H1 (cell line): ENCODE results near the gene WWP2. TPM values are rescaled to one million over a fixed set of nuclear protein-coding genes. Genes with fewer than 3 reads are reported as not detected.

ENCODE experiments used
- CTCF ChIA-PET: fragments of 300-600 bp; sonication (Branson Sonifier 250); formaldehyde crosslinking; loops from one replicate; lab custom pipeline; 2021; ENCODE audit not compliant: partially characterized antibody; lab: Charles Lee
- POLR2A ChIA-PET: fragments of 300-600 bp; sonication (Branson Sonifier 250); formaldehyde crosslinking; loops from one replicate; lab custom pipeline; 2021; ENCODE audit warnings: inconsistent platforms; ENCODE audit not compliant: partially characterized antibody; lab: Charles Lee
- DNase-seq, 2 experiments: peaks; one replicate each; pipeline versions ENCODE4 v3.0.0 to v3.0.0-alpha.2; 2010 to 2022; ENCODE audit warnings: low spot score in 2 of 2, low read depth in 1 of 2, mixed read lengths in 1 of 2
- FAIRE-seq: peaks from 2 replicates; lab custom pipeline; 2011; peaks lifted over from hg19 to GRCh38; lab: Jason Lieb, UNC
- H2AFZ ChIP-seq: 2 replicates; pipeline ENCODE4 v1.8.1; 2012; ENCODE audit warnings: low read length, inconsistent platforms
- H2AK5ac ChIP-seq: 2 replicates; pipeline ENCODE4 v1.6.1; 2013; ENCODE audit warnings: low read depth, low read length
- H2BK120ac ChIP-seq: replicated peaks from 2 replicates; pipeline ENCODE3; 2013; ENCODE audit warnings: low read depth, low read length, inconsistent platforms
- H2BK12ac ChIP-seq: 2 replicates; pipeline ENCODE4 v1.6.1; 2013; ENCODE audit warnings: low read depth, low read length
- H2BK15ac ChIP-seq: 2 replicates; pipeline ENCODE4 v1.6.1; 2013; ENCODE audit warnings: low read length
- H2BK20ac ChIP-seq: 2 replicates; pipeline ENCODE4 v1.6.1; 2013; ENCODE audit warnings: low read length
- H2BK5ac ChIP-seq: 2 replicates; pipeline ENCODE4 v1.6.1; 2013; ENCODE audit warnings: low read depth, low read length
- H3K14ac ChIP-seq: 2 replicates; pipeline ENCODE4 v1.6.1; 2013; ENCODE audit warnings: inconsistent platforms; ENCODE audit not compliant: insufficient read length
- H3K18ac ChIP-seq: 2 replicates; pipeline ENCODE4 v1.6.1; 2013; ENCODE audit warnings: low read length; ENCODE audit errors: extremely low read depth
- H3K23ac ChIP-seq: 2 replicates; pipeline ENCODE4 v1.6.1; 2013; ENCODE audit warnings: inconsistent platforms; ENCODE audit not compliant: insufficient read length
- H3K23me2 ChIP-seq: 2 replicates; pipeline ENCODE4 v1.6.1; 2013; ENCODE audit warnings: low read depth, low read length
- H3K27ac ChIP-seq: 2 replicates; pipeline ENCODE4 v1.6.1; 2011; ENCODE audit warnings: low read depth, low read length, inconsistent platforms
- H3K27me3 ChIP-seq, 4 experiments: replicated peaks in 1 of 4; 1 replicate in 1 of 4; 2 replicates in 3 of 4; pipeline versions ENCODE4 v1.6.1 to v1.8.1; 2011 to 2013; ENCODE audit warnings: low read length in 3 of 4, mild to moderate bottlenecking in 3 of 4, inconsistent platforms in 2 of 4, mixed read lengths in 2 of 4, moderate library complexity in 1 of 4; ENCODE audit not compliant: control insufficient read depth in 3 of 4, insufficient read depth in 3 of 4; ENCODE audit errors: extremely low read depth in 1 of 4
- H3K36me3 ChIP-seq, 4 experiments: 2 replicates each; pipeline versions ENCODE4 v1.6.1 to v1.8.1; 2011 to 2013; ENCODE audit warnings: mild to moderate bottlenecking in 4 of 4, low read length in 3 of 4, moderate library complexity in 2 of 4, control low read depth in 1 of 4, inconsistent platforms in 1 of 4; ENCODE audit not compliant: insufficient read depth in 4 of 4, control insufficient read depth in 2 of 4
- H3K4ac ChIP-seq: replicated peaks from 2 replicates; pipeline ENCODE3; 2013; ENCODE audit warnings: low read length, low read depth, mixed read lengths, inconsistent platforms; ENCODE audit not compliant: insufficient read length
- H3K4me1 ChIP-seq, 4 experiments: replicated peaks in 1 of 4; 1 replicate in 1 of 4; 2 replicates in 3 of 4; pipeline versions ENCODE4 v1.6.1 to v1.8.1; 2011 to 2013; ENCODE audit warnings: low read length in 3 of 4, inconsistent platforms in 2 of 4, mixed read lengths in 1 of 4; ENCODE audit not compliant: insufficient read depth in 4 of 4, control insufficient read depth in 3 of 4
- H3K4me2 ChIP-seq, 2 experiments: 2 replicates each; pipeline versions ENCODE4 v1.6.1 to v1.8.1; 2011 to 2013; ENCODE audit warnings: low read depth in 2 of 2, low read length in 2 of 2, control low read depth in 1 of 2, inconsistent platforms in 1 of 2, mild to moderate bottlenecking in 1 of 2; ENCODE audit not compliant: insufficient read depth in 1 of 2
- H3K4me3 ChIP-seq, 4 experiments: fragments of 200-600, 300-600 bp in 1 of 4; sonication (generic), shearing (Covaris generic), sonication (Bioruptor Twin) in 1 of 4; 2 replicates each; pipeline versions ENCODE4 v1.5.1 to v1.8.1; 2011 to 2016; ENCODE audit warnings: low read length in 4 of 4, low read depth in 3 of 4, control low read depth in 2 of 4, inconsistent platforms in 2 of 4, mild to moderate bottlenecking in 2 of 4, mixed read lengths in 1 of 4, moderate library complexity in 1 of 4; ENCODE audit not compliant: insufficient read depth in 2 of 4; ENCODE audit errors: extremely low read depth in 1 of 4
- H3K56ac ChIP-seq: replicated peaks from 2 replicates; pipeline ENCODE3; 2013; ENCODE audit warnings: low read depth, mild to moderate bottlenecking, mixed read lengths, low read length, inconsistent platforms; ENCODE audit not compliant: insufficient read length
- H3K79me1 ChIP-seq: 2 replicates; pipeline ENCODE4 v1.6.1; 2013; ENCODE audit warnings: low read depth, low read length, control low read depth
- H3K79me2 ChIP-seq, 2 experiments: 2 replicates each; pipeline versions ENCODE4 v1.6.1 to v1.8.1; 2012 to 2013; ENCODE audit warnings: low read length in 2 of 2, mild to moderate bottlenecking in 2 of 2, inconsistent platforms in 1 of 2; ENCODE audit not compliant: insufficient read depth in 2 of 2, control insufficient read depth in 1 of 2
- H3K9ac ChIP-seq, 4 experiments: replicated peaks in 1 of 4; 1 replicate in 1 of 4; 2 replicates in 3 of 4; pipeline versions ENCODE4 v1.6.1 to v1.8.1; 2011 to 2013; ENCODE audit warnings: low read depth in 3 of 4, low read length in 3 of 4, control low read depth in 2 of 4, mild to moderate bottlenecking in 2 of 4, moderate library complexity in 2 of 4, inconsistent platforms in 1 of 4; ENCODE audit errors: extremely low read depth in 1 of 4
- H3K9me3 ChIP-seq, 2 experiments: 2 replicates each; pipeline versions ENCODE4 v1.6.1 to v1.8.1; 2012 to 2013; ENCODE audit warnings: mild to moderate bottlenecking in 2 of 2, moderate library complexity in 2 of 2, control low read depth in 1 of 2, inconsistent platforms in 1 of 2, low read depth in 1 of 2, low read length in 1 of 2, mixed read lengths in 1 of 2; ENCODE audit not compliant: insufficient read depth in 2 of 2
- H4K20me1 ChIP-seq, 2 experiments: replicated peaks in 1 of 2; 2 replicates each; pipeline versions ENCODE3 to v1.8.1; 2011 to 2013; ENCODE audit warnings: inconsistent platforms in 2 of 2, low read length in 2 of 2, mild to moderate bottlenecking in 1 of 2; ENCODE audit not compliant: insufficient read depth in 2 of 2, control insufficient read depth in 1 of 2
- H4K5ac ChIP-seq: 2 replicates; pipeline ENCODE4 v1.6.1; 2013; ENCODE audit warnings: low read length, low read depth, mixed read lengths, inconsistent platforms; ENCODE audit not compliant: insufficient read length
- H4K8ac ChIP-seq: 2 replicates; pipeline ENCODE4 v1.8.0; 2013; ENCODE audit warnings: mild to moderate bottlenecking, moderate library complexity, low read length, inconsistent platforms; ENCODE audit not compliant: insufficient read depth; ENCODE audit errors: extremely low read depth
- H4K91ac ChIP-seq: replicated peaks from 2 replicates; pipeline ENCODE3; 2013; ENCODE audit warnings: low read length, mixed read lengths, inconsistent platforms; ENCODE audit not compliant: insufficient read length
- CBX5 ChIP-seq: fragments of 300-800, 300-1000 bp; sonication (generic); IDR thresholded peaks from 2 replicates; pipeline ENCODE4 v1.7.1; 2016; ENCODE audit warnings: antibody characterized with exemption, low read length, low read depth
- CREB1 ChIP-seq: IDR thresholded peaks from 2 replicates; pipeline ENCODE4 v1.6.1; 2012; ENCODE audit warnings: inconsistent platforms
- CTBP2 ChIP-seq: IDR thresholded peaks from 2 replicates; pipeline ENCODE4 v1.7.0; 2011; ENCODE audit warnings: borderline replicate concordance, mild to moderate bottlenecking, moderate library complexity, mixed read lengths, low read length; ENCODE audit not compliant: insufficient read depth, insufficient read length
- EGR1 ChIP-seq: IDR thresholded peaks from 2 replicates; pipeline ENCODE4 v1.6.1; 2011; ENCODE audit warnings: low read depth, low read length, borderline replicate concordance
- EZH2 ChIP-seq: fragments of 200-600 bp; sonication (generic); IDR thresholded peaks from 2 replicates; pipeline ENCODE4 v1.7.1; 2012; ENCODE audit warnings: low read depth, mild to moderate bottlenecking, moderate library complexity, low read length, inconsistent platforms; ENCODE audit not compliant: severe bottlenecking
- GABPA ChIP-seq: IDR thresholded peaks from 2 replicates; pipeline ENCODE4 v1.6.1; 2011; ENCODE audit warnings: mild to moderate bottlenecking, low read length, moderate library complexity, borderline replicate concordance; ENCODE audit not compliant: insufficient read depth
- PHF8 ChIP-seq: fragments of 200-600 bp; sonication (generic); conservative IDR thresholded peaks from 2 replicates; pipeline ENCODE4 v1.7.1; 2012; ENCODE audit warnings: low read depth, mild to moderate bottlenecking, inconsistent platforms, low read length, moderate library complexity
- SIN3A ChIP-seq, 2 experiments: IDR thresholded peaks in 1 of 2; conservative IDR thresholded peaks in 1 of 2; 2 replicates each; pipeline ENCODE4 v1.6.1; 2011 to 2012; ENCODE audit warnings: low read length in 2 of 2, improper control_type of control experiment in 1 of 2, low read depth in 1 of 2, mild to moderate bottlenecking in 1 of 2
- WGBS, 2 experiments: shearing (Covaris generic) in 1 of 2; methylation state at CpG; one replicate each; pipeline versions ENCODE4 v1.1.6 to v1.1.7; 2013 to 2015; ENCODE audit warnings: low lambda C conversion rate in 2 of 2, mixed read lengths in 2 of 2, inconsistent platforms in 1 of 2, low coverage in 1 of 2, missing lambda C conversion rate in 1 of 2; ENCODE audit not compliant: insufficient replicate concordance in 2 of 2, insufficient coverage in 1 of 2, insufficient read length in 1 of 2; ENCODE audit errors: extremely low coverage in 1 of 2, missing lambda C conversion rate in 1 of 2; 5-methylcytosine and 5-hydroxymethylcytosine counted together
- polyA plus RNA-seq, 7 experiments: library from polyadenylated mRNA; depleted of rRNA in 3 of 7; stranded (reverse) in 5 of 7; unstranded in 2 of 7; fragments of >200 nt in 5 of 7; fragments of 200-250 nt in 2 of 7; gene quantifications; 1 replicate in 5 of 7; 2 replicates in 1 of 7; 4 replicates in 1 of 7; pipeline versions ENCODE4 v1.2.1 to v1.2.3, GENCODE V29; 2011 to 2013; ENCODE audit warnings: missing spikeins in 2 of 7, mixed read lengths in 2 of 7
- total RNA-seq: library from RNA; stranded (reverse); fragmentation: NEBNext Ultra II Directional; extraction: Animal tissue kit (Norgen Biotek cat#: 25700); gene quantifications from 2 replicates; pipeline ENCODE4 v1.2.1, GENCODE V29; 2021
- TF ChIP-seq, protein P1 (sequence below): IDR thresholded peaks from 2 replicates; pipeline ENCODE4 v1.6.1; 2012; ENCODE audit warnings: inconsistent platforms
- TF ChIP-seq, protein P2 (sequence below): IDR thresholded peaks from 2 replicates; pipeline ENCODE4 v1.6.1; 2011; ENCODE audit warnings: low read depth, mild to moderate bottlenecking, low read length; ENCODE audit not compliant: insufficient read depth
- TF ChIP-seq, protein P3 (sequence below): IDR thresholded peaks from 2 replicates; pipeline ENCODE4 v1.6.1; 2011; ENCODE audit warnings: low read length, improper control_type of control experiment

Gene WWP2
- total and polyA plus RNA-seq, 2 of the 8 experiments (the other 6 are each of a cell fraction or from before 2014, with no cell fraction given): 14.1 to 42.2 TPM

DNA sequence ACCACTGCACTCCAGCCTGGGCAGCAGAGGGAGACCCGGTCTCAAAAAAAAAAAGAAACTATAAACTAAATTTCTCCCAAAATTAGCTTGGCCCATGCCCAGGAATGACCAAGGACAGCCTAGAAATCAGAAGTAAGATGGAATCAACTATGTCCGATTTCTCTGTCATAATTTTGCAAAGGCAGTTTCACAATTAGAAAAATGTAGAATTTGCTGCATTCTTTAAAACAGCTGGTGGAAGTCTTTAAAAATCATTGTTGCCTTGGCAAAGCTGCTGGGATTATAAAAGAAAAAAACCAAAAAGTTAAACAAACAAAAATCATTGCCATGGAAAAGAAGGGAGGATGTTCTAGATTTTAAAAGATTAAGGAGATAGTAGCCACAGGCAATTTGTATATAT lies 32.4 kb downstream of the WWP2 start:
- Histone ChIP-seq H3K23me2 (0 out of 2 replicates have a peak, but pooled peaks cover 1% of the 10 kb centered on the region), H3K4me1 (peaks cover 0 to 5% (median 0%) of the 10 kb centered on the region in 4 experiments; a peak in 2 of 7 replicates), H2BK5ac (no peak overlapping the region), H3K27me3 (no peaks in the 10 kb centered on the region), H2AK5ac (no peak overlapping the region), H3K4ac (no peak overlapping the region), H3K4me2 (no peak overlapping the region), H2BK120ac (no peak overlapping the region), H3K79me2 (no peaks in the 10 kb centered on the region), H3K79me1 (no peaks in the 10 kb centered on the region), H2AFZ (no peak overlapping the region), H2BK20ac (no peak overlapping the region), H2BK15ac (no peak overlapping the region), H3K4me3 (no peak overlapping the region), H3K18ac (no peak overlapping the region), H3K36me3 (peaks cover 3 to 5% (median 3%) of the 10 kb centered on the region in 4 experiments; a peak in 4 of 8 replicates), H3K9me3 (no peaks in the 10 kb centered on the region), H3K56ac (no peak overlapping the region), H4K91ac (no peak overlapping the region), H3K27ac (no peak overlapping the region), H4K8ac (no peak overlapping the region), H3K23ac (no peak overlapping the region), H4K20me1 (no peaks in the 10 kb centered on the region), H3K14ac (no peak overlapping the region), H3K9ac (no peak overlapping the region), H4K5ac (no peak overlapping the region), H2BK12ac (no peak overlapping the region)
- ChIA-PET CTCF (interaction anchor here (0.6 to 6.4 kb wide), 7 partner anchors 9 to 135 kb away, joined by 3 to 54 read pairs (median 4); no protein-coding TSS in a partner anchor), POLR2A (interaction anchor here (0.6 to 0.7 kb wide), 3 partner anchors 50 to 279 kb away, joined by 3 read pairs; no protein-coding TSS in a partner anchor)
- FAIRE-seq: no peak
- DNase-seq: no peak
- WGBS, 2 experiments: 71% methylated on average over 2 of the region's 2 CpGs; no CpG with 5 or more reads in 1 of the 2 experiments
- TF ChIP-seq CBX5 (no peak), EGR1 (no peak), EZH2 (no peak), GABPA (no peak), CREB1 (no peak), SIN3A (conservative IDR thresholded peaks at IDR 0.05 in 1 of 2, IDR thresholded peaks at IDR 0.05 in 1 of 2; ENCODE audit: low read depth in 1 of 2, low read length in 2 of 2) (no peak), CTBP2 (no peak), PHF8 (no peak)
- TF ChIP-seq, protein P1, sequence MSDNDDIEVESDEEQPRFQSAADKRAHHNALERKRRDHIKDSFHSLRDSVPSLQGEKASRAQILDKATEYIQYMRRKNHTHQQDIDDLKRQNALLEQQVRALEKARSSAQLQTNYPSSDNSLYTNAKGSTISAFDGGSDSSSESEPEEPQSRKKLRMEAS: no peak
- TF ChIP-seq, protein P2, sequence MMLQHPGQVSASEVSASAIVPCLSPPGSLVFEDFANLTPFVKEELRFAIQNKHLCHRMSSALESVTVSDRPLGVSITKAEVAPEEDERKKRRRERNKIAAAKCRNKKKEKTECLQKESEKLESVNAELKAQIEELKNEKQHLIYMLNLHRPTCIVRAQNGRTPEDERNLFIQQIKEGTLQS: no peak
- TF ChIP-seq, protein P3, sequence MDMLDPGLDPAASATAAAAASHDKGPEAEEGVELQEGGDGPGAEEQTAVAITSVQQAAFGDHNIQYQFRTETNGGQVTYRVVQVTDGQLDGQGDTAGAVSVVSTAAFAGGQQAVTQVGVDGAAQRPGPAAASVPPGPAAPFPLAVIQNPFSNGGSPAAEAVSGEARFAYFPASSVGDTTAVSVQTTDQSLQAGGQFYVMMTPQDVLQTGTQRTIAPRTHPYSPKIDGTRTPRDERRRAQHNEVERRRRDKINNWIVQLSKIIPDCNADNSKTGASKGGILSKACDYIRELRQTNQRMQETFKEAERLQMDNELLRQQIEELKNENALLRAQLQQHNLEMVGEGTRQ: no peak
